ENCODE results near the gene ARPC5L.
A peak's percentile ranks its signal among the peaks of the same experiment; 100 is the strongest.
"Not testable (repeated sequence)": the region's sequence is repeated elsewhere in the genome, so short reads cannot be mapped to it uniquely, and the experiment has no call there.

Gene ARPC5L

GRCh38 chr9:124841075-124841821 lies 20.7 kb upstream of the ARPC5L start:
- no peak for DNase-seq (ENCODE audit: low spot score)

DNA sequence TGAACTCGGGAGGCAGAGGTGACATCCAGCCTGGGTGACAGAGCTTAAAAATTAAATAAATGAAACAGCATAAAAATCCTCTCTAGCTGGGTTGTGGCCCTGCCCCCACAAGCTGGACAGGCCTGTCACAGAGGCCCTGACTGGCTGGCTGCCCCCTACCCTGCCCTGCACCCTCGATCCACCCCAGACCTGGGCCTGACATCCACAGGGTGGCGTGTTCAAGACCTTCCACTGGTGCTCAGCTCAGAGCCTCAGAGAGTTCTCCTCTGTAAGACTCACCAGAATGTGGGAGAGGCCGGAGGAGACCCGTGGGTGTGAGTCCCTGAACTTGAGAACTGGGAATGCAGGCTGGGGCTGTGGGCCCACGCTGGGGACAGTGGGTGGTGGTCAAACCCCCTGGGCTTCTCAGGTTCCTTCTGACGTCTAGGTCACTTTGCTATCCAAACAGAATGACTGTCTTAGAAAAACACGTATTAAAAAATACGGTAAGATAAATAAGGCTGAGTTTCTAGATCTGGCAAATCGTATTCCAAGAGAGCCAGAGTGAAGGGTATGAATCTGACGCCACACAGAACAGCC lies 18.4 kb upstream of the ARPC5L start:
- DNase-seq (ENCODE audit: low spot score) = no peak

DNA sequence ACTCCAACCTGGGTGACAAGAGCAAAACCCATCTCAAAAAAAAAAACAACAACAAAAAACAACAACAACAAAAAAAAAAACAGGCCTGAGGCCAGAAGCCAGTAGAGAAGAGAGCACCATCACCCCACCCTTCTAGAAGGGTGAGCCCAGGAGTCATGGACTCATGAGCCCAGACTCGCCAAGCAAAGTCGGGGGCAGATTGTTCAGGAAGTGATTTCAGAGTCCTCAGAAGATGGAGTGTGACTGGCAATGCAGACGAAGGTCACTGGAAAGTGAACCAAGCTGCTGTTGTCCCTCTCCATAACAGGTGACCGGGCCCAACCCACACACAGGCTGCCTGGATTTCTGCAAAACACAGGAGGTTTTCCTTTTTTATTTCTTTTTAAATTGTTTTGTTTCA lies 17.6 kb upstream of the ARPC5L start:
- DNase-seq (ENCODE audit: low spot score) = no peak

DNA sequence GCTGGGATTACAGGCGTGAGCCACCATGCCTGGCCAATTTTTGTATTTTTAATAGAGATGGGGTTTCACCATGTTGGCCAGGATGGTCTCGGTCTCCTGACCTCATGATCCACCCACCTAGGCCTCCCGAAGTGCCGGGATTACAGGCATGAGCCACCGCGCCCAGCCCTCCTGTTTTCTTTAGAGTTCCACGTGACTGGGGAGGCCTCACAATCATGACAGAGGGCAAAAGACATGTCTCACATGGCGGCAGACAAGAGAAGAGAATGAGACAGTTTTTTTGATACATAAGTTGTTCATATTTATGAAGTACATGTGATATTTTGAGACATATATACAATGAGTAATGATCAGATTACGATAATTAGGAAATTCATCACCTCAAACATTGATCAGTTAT lies 15.5 kb upstream of the ARPC5L start:
- not testable (repeated sequence) for DNase-seq (ENCODE audit: low spot score)

GRCh38 chr9:124846969-124847368 lies 15.0 kb upstream of the ARPC5L start:
- no peak for DNase-seq (ENCODE audit: low spot score)

GRCh38 chr9:124849801-124850200 lies 12.1 kb upstream of the ARPC5L start:
- no peak for DNase-seq (ENCODE audit: low spot score)

DNA sequence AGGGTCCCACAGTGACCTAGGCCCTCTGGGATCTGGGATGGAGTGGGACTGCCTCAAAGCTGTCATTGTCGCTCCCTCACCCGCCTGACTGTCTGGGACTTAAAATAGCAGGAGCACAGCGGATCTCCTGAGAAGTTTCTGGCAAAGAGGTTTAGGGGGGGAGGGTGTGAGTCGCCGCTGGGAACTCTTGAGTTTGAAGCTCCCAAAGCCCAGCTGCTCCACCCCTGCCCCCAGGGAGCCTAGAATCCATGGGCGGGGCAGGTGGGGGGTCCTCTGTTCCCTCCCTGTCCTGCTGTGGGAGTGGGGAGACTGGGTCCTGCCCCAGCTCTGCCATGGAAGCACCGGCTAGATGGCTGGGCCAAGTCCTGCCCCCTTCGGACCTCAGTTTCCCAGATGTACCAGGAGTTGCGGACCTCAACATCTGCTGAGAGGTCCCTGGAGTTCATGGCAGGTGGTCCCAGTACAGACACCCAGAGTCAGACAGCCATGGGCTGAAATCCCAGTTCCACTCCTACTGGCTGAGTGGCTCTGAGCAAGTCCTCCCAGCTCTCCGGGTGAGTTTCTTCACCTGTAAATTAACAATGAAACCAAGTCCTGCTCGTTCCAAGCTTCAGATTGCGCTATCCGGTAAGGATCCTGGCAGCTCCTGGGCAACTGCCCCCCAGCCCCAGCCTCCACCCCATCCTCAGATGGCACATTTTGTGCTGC lies 9.7 kb upstream of the ARPC5L start:
- no peak for DNase-seq (ENCODE audit: low spot score)

GRCh38 chr9:124852829-124853531 lies 8.9 kb upstream of the ARPC5L start, which contains the start of gene WDR38:
WDR38 (plus strand) TSS chr9:124853460; CDS start chr9:124853532, 72 bp downstream.
- DNase-seq (ENCODE audit: low spot score) = peak; percentile 71

GRCh38 chr9:124853605-124854143 lies 8.3 kb upstream of the ARPC5L start:
- DNase-seq (ENCODE audit: low spot score) = no peak

DNA sequence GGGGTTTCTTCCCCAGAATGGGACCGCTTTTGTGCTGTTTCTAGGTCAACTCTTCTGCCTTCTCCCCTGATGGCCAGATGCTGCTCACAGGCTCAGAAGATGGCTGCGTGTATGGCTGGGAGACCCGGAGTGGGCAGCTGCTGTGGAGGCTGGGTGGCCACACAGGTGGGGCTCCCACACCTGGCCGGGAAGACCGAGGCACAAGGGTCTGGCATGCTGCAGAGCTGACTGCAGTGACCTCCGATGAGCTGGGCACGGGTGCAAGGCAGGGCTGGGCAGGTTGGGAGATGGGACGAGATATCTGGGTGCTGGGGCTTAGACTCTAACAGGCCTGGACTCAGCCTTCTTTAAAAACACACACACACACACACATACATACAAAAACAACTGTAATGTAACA lies 7.8 kb upstream of the ARPC5L start:
- DNase-seq (ENCODE audit: low spot score) = no peak

- DNase-seq (ENCODE audit: low spot score) = no peak
Measured at GRCh38 chr9:124854822-124855221, 7.1 kb upstream of the ARPC5L start.

GRCh38 chr9:124855566-124855943 lies 6.4 kb upstream of the ARPC5L start:
- no peak for DNase-seq (ENCODE audit: low spot score)

- DNase-seq (ENCODE audit: low spot score) = no peak
Measured at GRCh38 chr9:124855944-124856765, 5.8 kb upstream of the ARPC5L start.

DNA sequence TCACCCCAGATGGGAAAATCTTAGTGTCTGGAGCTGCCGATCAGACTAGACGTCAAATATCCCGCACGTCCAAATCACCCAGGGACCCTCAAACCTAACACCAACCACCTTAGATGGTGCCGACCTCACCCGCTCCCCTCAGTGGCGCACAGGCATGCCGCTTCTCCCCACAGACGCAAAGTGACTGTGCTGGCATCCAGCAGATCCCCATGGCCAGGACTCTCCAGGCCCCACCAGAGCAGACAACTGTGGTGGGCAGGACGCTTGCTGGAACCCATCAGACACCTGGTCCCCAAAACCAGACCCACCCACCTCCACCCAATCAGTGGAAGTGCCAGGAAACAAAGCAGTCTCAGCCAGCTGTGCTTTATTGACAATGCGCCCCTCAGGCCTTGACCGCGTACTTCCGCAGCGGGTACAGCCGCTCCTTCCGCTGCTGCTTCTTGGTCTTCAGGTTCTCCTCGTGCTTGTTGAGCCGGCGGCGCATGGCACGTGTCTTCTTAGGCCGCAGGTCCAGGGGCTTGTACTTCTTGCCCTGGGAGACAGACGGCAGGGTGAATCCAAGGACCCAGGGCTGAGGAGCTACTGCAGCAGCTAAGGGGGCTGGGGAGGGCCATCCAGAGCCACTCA lies 4.3 kb upstream of the ARPC5L start:
- no peak for DNase-seq (ENCODE audit: low spot score)

DNA sequence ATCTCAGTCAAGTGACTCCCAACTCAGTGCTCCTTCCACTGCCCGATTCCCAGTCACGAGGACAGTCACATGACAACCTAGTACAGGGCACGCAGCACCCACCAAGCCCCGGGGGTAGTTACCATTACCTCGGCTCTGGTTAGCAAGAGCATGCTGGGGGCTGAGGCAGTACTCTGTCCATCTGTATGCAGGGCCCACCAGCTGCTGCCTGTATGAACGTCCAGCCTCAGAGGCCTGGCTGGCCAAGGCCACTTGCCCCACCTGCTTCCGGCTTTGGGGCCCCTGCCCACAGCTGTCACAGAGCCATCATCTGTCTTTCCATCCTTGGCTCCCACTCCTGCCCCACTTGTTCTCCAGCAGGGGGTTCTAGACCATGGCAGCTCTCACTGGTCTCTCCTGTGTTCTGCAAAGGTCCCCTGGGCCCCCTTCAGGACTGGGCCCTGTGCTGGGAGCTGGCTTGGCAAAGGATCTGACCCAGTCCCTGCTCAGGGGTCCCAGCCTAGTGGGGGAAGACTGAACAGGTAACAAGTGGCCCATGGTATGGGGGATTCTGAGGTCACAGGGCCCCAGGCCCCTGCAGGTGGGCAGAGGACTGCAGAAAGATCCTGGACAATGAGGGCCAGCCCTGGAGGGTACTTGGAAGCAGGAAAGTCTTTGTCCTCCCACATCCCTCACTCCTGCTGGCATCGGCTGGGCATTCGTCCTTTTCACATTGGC lies 3.4 kb upstream of the ARPC5L start:
- DNase-seq (ENCODE audit: low spot score) = no peak

DNA sequence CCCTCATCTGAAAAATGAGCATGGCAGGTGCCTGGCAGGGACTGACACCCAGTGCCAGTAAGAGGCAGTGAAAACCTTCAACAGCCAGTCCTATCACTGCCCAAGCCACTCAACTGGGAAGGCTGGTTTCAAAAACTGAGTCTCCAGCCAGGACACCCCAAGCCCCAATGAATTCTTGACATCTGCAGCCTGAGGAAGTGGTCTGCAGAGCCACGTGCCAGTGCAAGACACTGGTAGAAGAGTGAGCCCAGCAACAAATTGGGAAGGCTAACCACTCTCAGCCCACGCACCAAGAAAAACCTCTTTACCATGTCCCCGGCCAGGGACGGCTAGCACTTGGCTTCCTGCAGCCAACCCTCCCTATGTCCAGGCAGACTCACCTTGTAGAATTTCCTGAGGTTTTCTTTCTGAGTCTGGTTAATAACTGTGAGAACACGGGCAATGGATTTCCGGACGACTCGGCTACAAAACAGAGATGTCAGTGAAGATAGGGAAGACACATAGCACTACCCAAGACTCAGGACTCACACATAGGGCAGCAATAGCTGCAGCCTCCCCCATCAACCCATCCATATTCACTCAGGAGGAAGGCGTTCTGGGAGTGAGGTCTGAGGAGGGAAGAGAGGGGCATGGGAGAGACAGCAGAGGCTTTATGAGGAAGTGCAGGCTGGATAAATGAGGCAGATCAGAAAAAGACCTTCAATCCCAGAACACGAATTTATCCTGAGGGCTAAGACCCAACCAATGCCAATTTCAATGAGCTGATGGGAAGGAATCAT lies 1.9 kb upstream of the ARPC5L start:
- DNase-seq (ENCODE audit: low spot score) = no peak

DNA sequence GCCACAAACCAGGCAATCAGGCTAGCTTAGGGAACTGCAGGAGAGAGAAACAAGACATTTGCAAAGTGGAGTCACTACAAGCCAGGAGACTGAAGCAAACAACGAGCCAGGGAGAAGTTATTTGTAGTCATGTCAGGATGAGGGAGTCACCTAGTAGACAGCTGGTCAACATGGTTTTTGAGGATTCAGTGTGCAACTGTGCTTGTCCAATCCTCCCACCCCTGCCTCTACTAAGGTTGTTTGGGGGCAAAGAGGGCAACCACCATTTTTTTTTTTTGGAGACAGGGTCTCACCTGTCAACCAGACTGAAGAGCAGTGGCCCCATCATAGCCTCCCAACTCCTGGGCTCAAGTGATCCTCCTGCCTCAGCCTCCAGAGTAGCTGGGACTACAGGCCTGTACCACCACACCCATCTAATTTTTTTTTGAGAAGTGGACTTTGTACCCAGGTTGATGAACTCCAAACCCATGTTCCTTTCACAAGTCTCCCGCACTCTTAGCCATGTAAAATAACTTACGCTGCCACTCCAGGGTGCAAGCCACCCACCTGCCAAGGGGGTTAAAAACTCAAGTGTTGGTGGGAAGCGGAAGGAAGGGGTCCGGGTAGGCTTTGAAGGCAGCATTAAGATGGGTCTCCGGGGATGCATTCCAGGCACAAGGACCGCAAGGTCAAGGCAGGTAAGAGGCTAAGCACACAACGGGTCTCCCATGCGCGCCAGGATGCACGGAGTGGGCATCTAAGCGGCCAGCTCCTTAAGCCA lies 1.2 kb upstream of the ARPC5L start:
- DNase-seq (ENCODE audit: low spot score) = no peak

DNA sequence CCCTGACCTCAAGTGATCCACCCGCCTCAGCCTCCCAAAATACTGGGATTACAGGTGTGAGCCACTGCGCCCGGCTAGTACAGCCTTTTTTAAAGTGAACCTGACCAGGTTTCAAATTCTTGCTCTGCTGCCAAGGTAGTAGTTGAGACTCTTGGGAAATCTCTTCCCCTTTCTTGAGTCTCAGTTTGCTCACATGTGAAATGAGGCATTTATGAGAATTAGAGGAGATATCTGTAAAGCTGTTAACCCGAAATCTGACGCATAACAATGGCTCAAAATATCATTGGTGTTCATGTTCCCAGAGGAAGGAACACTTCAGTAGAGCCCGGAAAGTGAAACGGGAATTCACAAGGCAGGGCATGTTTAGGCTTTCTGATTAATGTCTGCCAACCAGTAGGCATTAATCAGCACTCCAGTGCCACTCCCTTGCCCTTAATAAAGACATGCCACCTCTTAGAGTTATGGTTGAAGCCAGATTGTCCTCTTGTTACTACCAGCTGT lies 1.5 kb downstream of the ARPC5L start:
- DNase-seq (ENCODE audit: low spot score) = no peak
